ENCODE data around the gene GNE. TPM values are rescaled to one million over a fixed set of nuclear protein-coding genes. Genes with fewer than 3 reads are reported as not detected.

Gene GNE
- total and polyA plus RNA-seq, 11 donors: 3.7 to 22.0 (median 11.8) TPM

GRCh38 chr9:36207546-36208012 lies 50.7 kb downstream of the GNE start:
- Histone ChIP-seq H3K4me3 (no peak overlapping the region), H3K27me3 (no peaks in the 10 kb centered on the region), H3K4me1 (peaks cover 0 to 73% (median 60%) of the 10 kb centered on the region in 12 donors), H3K27ac (peak overlapping the region in 9 of 12 donors; percentile 6 to 71 (median 39)), H3K9me3 (no peaks in the 10 kb centered on the region), H3K36me3 (peaks cover 0 to 100% (median 84%) of the 10 kb centered on the region in 9 donors)
- TF ChIP-seq CTCF (IDR thresholded peaks at IDR 0.05) (no peak), POLR2A (IDR thresholded peaks at IDR 0.05) (no peak)
- 55 to 63% (median 63%) methylated on average over 1 of the region's 1 CpG for WGBS, 4 donors
- intact Hi-C loops (cut with DNase I): loop anchor here in 2 of 10 donors (5.0 to 10.0 kb wide), 3 partner anchors 47 to 120 kb away; partner anchors contain the start of gene GNE (in 1 of the 2)
- ATAC-seq (no peak), DNase-seq (no peak)

GRCh38 chr9:36207016-36207415 lies 51.2 kb downstream of the GNE start:
- H3K27ac ChIP-seq: peak overlapping the region in 9 of 12 donors; percentile 6 to 50 (median 31)
- TF ChIP-seq CTCF (IDR thresholded peaks at IDR 0.05) (no peak), POLR2A (IDR thresholded peaks at IDR 0.05) (no peak)
- no peak for DNase-seq
- H3K4me1 ChIP-seq: peaks cover 0 to 68% (median 55%) of the 10 kb centered on the region in 12 donors
- WGBS, 4 donors: 47 to 74% (median 59%) methylated on average over 4 of the region's 4 CpGs
- H3K4me3 ChIP-seq: no peak overlapping the region
- H3K27me3 ChIP-seq: no peaks in the 10 kb centered on the region
- intact Hi-C loops (cut with DNase I): loop anchor here in 2 of 10 donors (5.0 to 10.0 kb wide), 3 partner anchors 48 to 120 kb away; partner anchors contain the start of gene GNE (in 1 of the 2)
- H3K9me3 ChIP-seq: no peaks in the 10 kb centered on the region
- H3K36me3 ChIP-seq: peaks cover 0 to 100% (median 84%) of the 10 kb centered on the region in 9 donors
- peak in 3 of 4 donors; percentile 17 to 24 (median 19) for ATAC-seq

GRCh38 chr9:36204906-36205547 lies 53.2 kb downstream of the GNE start:
- peak; percentile 43 to 82 (median 74) for ATAC-seq
- Histone ChIP-seq H3K36me3 (peaks cover 0 to 100% (median 95%) of the 10 kb centered on the region in 9 donors), H3K27ac (peak overlapping the region in 4 of 12 donors; percentile 26 to 53 (median 34)), H3K4me1 (peaks cover 0 to 51% (median 36%) of the 10 kb centered on the region in 12 donors), H3K4me3 (no peak overlapping the region), H3K9me3 (no peaks in the 10 kb centered on the region), H3K27me3 (no peaks in the 10 kb centered on the region)
- intact Hi-C loops (cut with DNase I): loop anchor here in 2 of 10 donors (5.0 to 10.0 kb wide), 3 partner anchors 50 to 122 kb away; partner anchors contain the start of gene GNE (in 1 of the 2)
- TF ChIP-seq POLR2A (IDR thresholded peaks at IDR 0.05) (no peak), CTCF (IDR thresholded peaks at IDR 0.05) (peak in 5 of 12 donors; percentile 10 to 40 (median 29))
- WGBS, 4 donors: 58 to 68% (median 66%) methylated on average over 10 to 11 of the region's 11 CpGs
- DNase-seq: peak in 2 of 5 donors; percentile 42 to 49

- peaks cover 16 to 49% (median 40%) of the 10 kb centered on the region in 12 donors for H3K4me1 ChIP-seq
- 45 to 54% (median 50%) methylated on average over 4 of the region's 4 CpGs for WGBS, 4 donors
- no peaks in the 10 kb centered on the region for H3K27me3 ChIP-seq
- TF ChIP-seq CTCF (IDR thresholded peaks at IDR 0.05): no peak
- no peak for TF ChIP-seq POLR2A (IDR thresholded peaks at IDR 0.05)
- ATAC-seq: no peak
- intact Hi-C loops (cut with DNase I): loop anchor here in 5 of 10 donors (5.0 to 10.0 kb wide), 3 partner anchors 133 to 140 kb away; no protein-coding TSS in a partner anchor
- no peaks in the 10 kb centered on the region for H3K9me3 ChIP-seq
- peaks cover 0 to 55% (median 22%) of the 10 kb centered on the region in 9 donors for H3K36me3 ChIP-seq
- DNase-seq: no peak
- H3K4me3 ChIP-seq: peak overlapping the region in 1 of 12 donors; percentile 99
- no peak overlapping the region for H3K27ac ChIP-seq
Observed at GRCh38 chr9:36194326-36195000, 63.8 kb downstream of the GNE start.
